Activated CD4-positive, CD25-positive, alpha-beta regulatory T cell treated with anti-CD3 and anti-CD28 coated beads, Interleukin-2, amount 50 U/mL, for 72 hours (primary cell): ENCODE results near the gene PLEKHM3.

Experiments used
- DNase-seq: peaks from one replicate; pipeline ENCODE4 v3.0.0; 2021

Gene PLEKHM3

DNA sequence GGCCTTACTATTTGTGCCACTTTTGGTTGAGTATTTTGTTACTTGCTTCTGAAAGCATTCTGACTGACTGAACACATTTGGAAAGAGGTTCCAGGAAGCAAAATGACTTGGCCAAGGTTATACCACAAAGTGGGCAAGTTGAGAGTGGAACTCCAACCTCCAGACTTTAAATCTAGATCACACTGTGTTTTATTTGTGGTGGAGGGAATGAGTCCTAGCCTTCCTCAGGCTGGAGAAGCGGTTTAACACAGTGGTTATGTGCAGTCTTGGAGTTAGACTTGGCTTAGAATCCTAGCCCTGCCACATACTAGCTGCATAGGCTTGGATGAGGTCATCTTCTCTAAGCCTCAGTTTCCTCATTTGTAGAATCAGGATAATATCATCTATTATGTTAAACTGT, 33.4 kb downstream of the PLEKHM3 start:
- DNase-seq, result no peak

DNA sequence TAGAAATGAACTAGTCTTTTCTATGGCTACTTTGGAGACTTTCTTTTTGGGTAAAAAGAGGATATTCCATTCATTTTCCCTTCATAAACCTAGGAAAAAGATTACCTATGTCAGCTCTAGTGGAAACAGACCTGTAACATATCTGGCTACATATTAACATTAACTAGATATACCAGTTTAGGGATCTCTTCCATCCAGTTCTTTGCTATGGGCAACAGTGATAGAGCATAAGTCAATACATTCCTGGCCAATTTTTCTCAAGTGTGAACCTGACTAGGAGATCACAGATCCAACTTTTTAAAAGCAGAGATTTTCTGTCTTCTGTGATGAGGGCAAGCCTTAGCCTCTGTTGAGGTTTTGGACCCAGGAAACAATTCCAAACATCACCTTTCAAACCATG, 34.5 kb downstream of the PLEKHM3 start:
- DNase-seq, result no peak

GRCh38 chr2:207988975-207989374, 36.4 kb downstream of the PLEKHM3 start:
- DNase-seq, result no peak

- no peak for DNase-seq
These were observed 38.2 kb downstream of the PLEKHM3 start for GRCh38 chr2:207987025-207987716.

GRCh38 chr2:207984765-207985480, 40.4 kb downstream of the PLEKHM3 start:
- no peak for DNase-seq

DNA sequence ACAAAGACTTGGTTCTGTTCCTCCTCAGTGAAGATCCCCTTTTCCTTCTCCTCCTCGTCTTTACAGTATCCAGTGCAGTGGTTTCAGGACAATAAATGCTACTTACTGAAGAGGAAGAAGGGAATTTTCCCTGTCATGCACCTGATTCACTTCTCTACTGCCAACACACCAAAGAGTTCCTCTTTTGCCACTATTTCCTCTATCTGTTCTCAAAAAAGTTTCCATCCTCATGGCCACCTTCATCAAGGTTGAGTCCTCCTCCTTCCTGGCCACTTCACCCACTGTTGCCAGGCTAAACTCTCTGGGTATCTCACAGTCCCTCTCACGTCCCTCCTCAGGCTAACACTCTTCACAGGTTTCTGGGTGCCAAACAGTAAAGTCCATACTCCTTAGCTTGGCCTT, 41.7 kb downstream of the PLEKHM3 start:
- DNase-seq, result no peak

- no peak for DNase-seq
These were observed 47.0 kb downstream of the PLEKHM3 start for GRCh38 chr2:207978177-207978948.

GRCh38 chr2:207975921-207976320, 49.4 kb downstream of the PLEKHM3 start:
- DNase-seq, result no peak

GRCh38 chr2:207974216-207974605, 51.1 kb downstream of the PLEKHM3 start:
- no peak for DNase-seq

GRCh38 chr2:207970826-207971180, 54.5 kb downstream of the PLEKHM3 start:
- no peak for DNase-seq

GRCh38 chr2:207970147-207970825, 55.0 kb downstream of the PLEKHM3 start:
- no peak for DNase-seq

DNA sequence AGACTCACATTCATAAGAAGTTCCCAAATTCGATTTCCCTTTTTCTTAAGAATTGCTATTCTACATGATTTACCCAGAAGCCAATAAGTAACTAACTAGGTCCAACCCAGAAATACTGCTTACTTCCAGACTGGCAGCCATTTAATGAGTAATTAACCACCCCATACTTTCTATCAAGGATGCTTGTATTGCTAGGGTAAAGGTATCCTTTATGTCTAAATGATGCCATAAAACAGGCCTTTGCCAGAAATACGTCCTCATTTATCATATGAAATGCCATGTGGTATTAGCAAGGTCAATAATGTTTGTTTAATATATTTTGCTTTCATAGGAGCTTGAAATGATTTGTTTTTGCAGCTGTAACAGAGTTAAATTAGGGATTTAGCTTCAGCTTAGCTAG, 56.1 kb downstream of the PLEKHM3 start:
- no peak for DNase-seq

GRCh38 chr2:207967121-207967520, 58.2 kb downstream of the PLEKHM3 start:
- DNase-seq, result no peak

- DNase-seq, result no peak
These were observed 64.4 kb downstream of the PLEKHM3 start for GRCh38 chr2:207960911-207961310.

DNA sequence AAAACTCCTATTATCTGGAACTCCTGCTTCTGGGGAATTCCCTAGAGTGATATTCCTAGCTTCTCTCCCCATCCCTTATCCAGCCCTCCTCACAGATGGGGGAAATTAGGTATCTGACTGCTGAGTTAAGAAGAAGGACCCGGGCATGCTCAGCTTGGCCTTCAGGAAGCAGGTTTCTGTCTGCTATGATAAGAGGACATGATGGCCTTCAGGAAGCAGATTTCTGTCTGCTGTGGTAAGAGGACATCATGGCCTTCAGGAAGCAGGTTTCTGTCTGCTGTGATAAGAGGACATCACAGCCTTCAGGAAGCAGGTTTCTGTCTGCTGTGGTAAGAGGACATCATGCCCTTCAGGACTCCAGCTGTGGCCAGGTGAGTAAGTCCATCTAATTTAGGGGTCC, 65.2 kb downstream of the PLEKHM3 start:
- no peak for DNase-seq

DNA sequence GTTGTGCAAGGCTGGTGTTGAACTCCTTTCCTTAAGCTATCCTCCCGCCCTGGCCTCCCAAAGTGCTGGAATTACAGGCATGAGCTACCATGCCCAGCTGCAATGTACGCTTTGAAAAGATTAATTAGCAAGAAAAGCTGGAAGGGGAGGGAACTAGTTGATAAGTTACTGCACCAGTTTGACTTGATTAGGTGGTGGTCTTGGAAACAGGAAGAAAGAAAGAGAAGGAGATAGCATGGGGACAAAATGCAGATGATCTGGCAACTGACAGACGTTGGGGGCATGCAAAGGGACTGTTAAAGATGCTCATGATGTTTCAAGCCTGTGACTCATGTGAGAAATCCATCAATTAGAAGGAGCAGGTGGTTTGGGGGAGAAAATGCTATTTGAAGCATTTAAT, 68.6 kb downstream of the PLEKHM3 start:
- no peak for DNase-seq

DNA sequence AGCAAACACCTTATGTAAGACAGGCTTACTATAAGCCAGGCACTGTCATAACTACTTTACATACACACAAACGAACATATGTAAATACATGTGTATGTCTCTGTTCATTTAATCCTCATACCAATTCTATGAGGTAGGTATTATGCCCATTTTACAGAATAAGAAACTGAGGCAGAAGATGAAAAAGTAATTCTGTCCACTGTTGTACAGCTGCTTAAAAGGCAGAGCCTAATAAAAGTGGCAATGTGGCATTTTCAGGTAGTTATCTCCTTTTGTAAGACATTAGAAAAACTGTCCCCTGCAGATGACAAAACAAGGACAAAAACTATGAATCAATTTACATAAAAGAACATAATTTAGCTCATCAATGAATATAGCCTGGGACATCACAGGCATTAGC, 69.9 kb downstream of the PLEKHM3 start:
- no peak for DNase-seq

- no peak for DNase-seq
These were observed 72.0 kb downstream of the PLEKHM3 start for GRCh38 chr2:207953354-207953753.

DNA sequence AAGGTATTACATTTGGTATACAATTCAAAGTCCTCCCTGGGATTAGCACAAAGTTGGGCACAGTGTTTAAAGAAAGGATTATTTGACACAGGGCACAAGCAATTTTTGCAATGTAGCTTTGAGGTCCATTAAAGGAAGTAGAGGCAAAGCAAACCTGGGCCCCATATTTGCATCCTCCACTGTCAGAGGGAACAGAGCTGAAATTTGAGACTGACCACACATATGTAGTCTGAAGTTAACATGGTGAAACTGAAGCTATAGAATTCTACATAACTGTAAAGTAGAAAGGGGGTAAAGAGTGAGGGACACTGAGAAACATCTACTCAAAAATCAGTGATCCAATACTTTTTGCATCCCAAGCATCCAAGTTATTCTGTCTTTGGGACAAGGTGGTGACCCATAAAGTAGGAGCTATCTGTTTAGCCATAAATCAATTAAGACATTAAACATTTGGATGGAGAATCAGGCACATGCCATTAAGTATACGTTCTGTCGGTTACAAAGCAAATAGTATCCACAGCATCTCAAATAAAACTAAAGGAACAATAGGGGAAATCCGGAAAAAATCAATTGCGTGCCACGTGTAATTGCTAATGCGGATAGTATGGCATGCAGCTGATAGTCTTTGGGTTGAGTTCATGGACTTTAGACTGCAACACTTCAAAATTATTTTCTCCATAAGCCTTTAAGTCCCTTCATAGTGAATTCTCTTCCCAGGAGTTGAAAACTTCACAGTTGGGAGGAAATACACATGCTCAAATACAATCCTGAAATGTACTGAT, 72.6 kb downstream of the PLEKHM3 start:
- DNase-seq, result no peak

DNA sequence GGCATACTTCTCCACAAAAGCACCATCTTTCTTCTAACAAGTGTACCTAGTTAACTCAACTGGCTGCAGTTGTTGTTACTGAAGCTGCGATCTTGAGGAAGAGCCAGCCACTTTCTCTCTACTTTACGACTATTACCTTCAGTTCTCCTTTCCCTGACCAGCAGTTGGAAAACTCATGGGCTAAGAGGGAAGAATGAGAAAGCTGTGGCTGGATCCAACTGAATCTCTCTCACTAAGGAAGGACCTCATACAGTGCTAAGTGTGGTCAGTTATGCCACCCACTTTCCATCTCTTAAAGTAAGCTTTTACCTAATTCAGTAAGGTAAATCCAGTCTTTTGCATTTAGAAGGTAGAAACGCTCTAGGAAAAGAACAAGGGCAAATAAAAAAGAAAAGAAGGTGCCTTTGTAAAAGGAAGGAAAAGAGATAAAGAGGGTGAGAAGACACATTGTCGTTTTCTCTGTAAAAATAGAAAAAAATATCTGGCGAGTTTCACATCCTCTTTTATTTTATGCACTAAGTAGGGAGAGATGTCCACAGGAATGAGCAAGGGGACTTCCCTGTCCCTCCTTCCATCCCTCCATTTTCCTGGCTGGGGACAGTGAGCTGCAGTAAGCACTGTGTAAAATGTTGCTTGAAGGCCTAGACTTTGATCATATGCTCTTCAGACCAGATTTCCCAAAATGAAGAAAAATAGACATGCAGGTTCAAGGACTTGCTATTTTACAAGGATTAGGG, 73.4 kb downstream of the PLEKHM3 start:
- no peak for DNase-seq

DNA sequence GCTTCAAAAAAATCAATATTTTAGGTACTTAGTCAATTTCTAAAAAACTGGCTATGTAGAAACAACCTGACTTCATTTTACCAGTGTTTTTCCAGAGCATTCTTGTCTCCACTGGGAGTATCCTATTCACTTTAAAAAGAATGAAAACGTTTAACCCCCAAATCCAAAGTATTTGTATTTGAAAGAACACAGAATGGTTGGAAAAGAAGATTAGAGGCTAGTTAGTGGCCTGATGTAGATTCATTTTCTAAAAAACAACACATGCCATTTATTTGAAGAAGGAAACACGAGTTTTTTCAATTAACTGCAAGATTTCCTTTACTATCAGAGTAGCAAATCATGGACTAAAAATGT, 74.6 kb downstream of the PLEKHM3 start:
- no peak for DNase-seq
